HepG2 (cell line): ENCODE data around the gene THADA. TPM values are rescaled to one million over a fixed set of nuclear protein-coding genes. Genes with fewer than 3 reads are reported as not detected.

Experiments
- ATAC-seq: fragments of 200-7000 bp; cut with Tn5 transposase; 3 replicates; pipeline ENCODE4 v1.9.1; 2020; ENCODE audit warnings: mild to moderate bottlenecking, moderate library complexity
- BruUV-seq: library from RNA; stranded (reverse); fragments of 400-500 nt; replicated peaks from 2 replicates; lab custom pipeline; 2021; lab: Mats Ljungman, UMichigan
- CTCF ChIA-PET: fragments of 300-600 bp; formaldehyde crosslinking; extraction: SDS; loops from one replicate; lab custom pipeline; 2021; ENCODE audit warnings: low total read pairs, inconsistent platforms, low intra/inter-chr PET ratio; lab: Yijun Ruan, JAX
- POLR2A ChIA-PET: fragments of 350-600 bp; sonication (Branson Sonifier 250); formaldehyde crosslinking; loops from one replicate; lab custom pipeline; 2020; ENCODE audit warnings: antibody characterized with exemption, inconsistent platforms; lab: Yijun Ruan, JAX
- DNase-seq: peaks from one replicate; pipeline ENCODE4 v3.0.0-alpha.2; 2015; ENCODE audit warnings: low spot score
- FAIRE-seq: peaks from 3 replicates; lab custom pipeline; 2011; peaks lifted over from hg19 to GRCh38; lab: Jason Lieb, UNC
- H2AFZ ChIP-seq: one replicate; pipeline ENCODE4 v1.6.1; 2011; ENCODE audit warnings: low read length, inconsistent platforms
- H3K27ac ChIP-seq: fragments of 300-600 bp; 3 replicates; pipeline ENCODE4 v1.8.0; 2011; ENCODE audit warnings: mixed run types, mild to moderate bottlenecking, mixed read lengths, low read length, inconsistent platforms; ENCODE audit not compliant: insufficient read depth; ENCODE audit errors: extremely low read length
- H3K27me3 ChIP-seq, 2 experiments: fragments of 200-600 bp in 1 of 2; 2 replicates in 1 of 2; 3 replicates in 1 of 2; pipeline versions ENCODE4 v1.6.0 to v1.8.0; 2011; ENCODE audit warnings: low read length in 2 of 2, mild to moderate bottlenecking in 2 of 2, moderate library complexity in 2 of 2, inconsistent platforms in 1 of 2; ENCODE audit not compliant: insufficient read depth in 2 of 2, control insufficient read depth in 1 of 2
- H3K36me3 ChIP-seq, 2 experiments: fragments of 200-600 bp in 1 of 2; replicated peaks in 1 of 2; 2 replicates in 1 of 2; 3 replicates in 1 of 2; pipeline versions ENCODE4 v1.5.1 to v1.8.0; 2011; ENCODE audit warnings: low read length in 2 of 2, inconsistent platforms in 1 of 2; ENCODE audit not compliant: insufficient read depth in 2 of 2, control insufficient read depth in 1 of 2
- H3K4me1 ChIP-seq: 2 replicates; pipeline ENCODE4 v1.5.1; 2012; ENCODE audit warnings: low read length, inconsistent platforms; ENCODE audit not compliant: insufficient read depth
- H3K4me2 ChIP-seq: 2 replicates; pipeline ENCODE4 v1.6.0; 2011; ENCODE audit warnings: low read depth, low read length, inconsistent platforms
- H3K4me3 ChIP-seq, 3 experiments: fragments of 200-600 bp in 1 of 3; sonication (generic), shearing (Covaris generic) in 1 of 3; replicated peaks in 1 of 3; 2 replicates each; pipeline ENCODE4 v1.5.1; 2011 to 2016; ENCODE audit warnings: low read length in 3 of 3, inconsistent platforms in 2 of 3, low read depth in 2 of 3, mild to moderate bottlenecking in 2 of 3, control low read depth in 1 of 3, mixed read lengths in 1 of 3; ENCODE audit not compliant: insufficient read depth in 1 of 3
- H3K79me2 ChIP-seq: one replicate; pipeline ENCODE4 v1.6.1; 2011; ENCODE audit warnings: low read length, inconsistent platforms; ENCODE audit not compliant: insufficient read depth
- H3K9ac ChIP-seq: 2 replicates; pipeline ENCODE4 v1.6.0; 2011; ENCODE audit warnings: mild to moderate bottlenecking, low read depth, low read length, inconsistent platforms; ENCODE audit not compliant: insufficient read depth
- H3K9me3 ChIP-seq: 2 replicates; pipeline ENCODE4 v1.5.1; 2012; ENCODE audit warnings: mild to moderate bottlenecking, low read length
- H4K20me1 ChIP-seq: 2 replicates; pipeline ENCODE4 v1.6.0; 2011; ENCODE audit warnings: inconsistent platforms, mild to moderate bottlenecking, low read length, moderate library complexity; ENCODE audit not compliant: insufficient read depth
- HBP1 ChIP-seq: IDR thresholded peaks from 2 replicates; pipeline ENCODE4 v1.6.1; 2016; ENCODE audit warnings: low read depth, control low read depth
- PCBP2 ChIP-seq: fragments of 200-400 bp; formaldehyde crosslinking; optimal IDR thresholded peaks from 2 replicates; pipeline ENCODE3; 2018; ENCODE audit warnings: low read length, low read depth; ENCODE audit not compliant: poor library complexity, severe bottlenecking
- PHF20 ChIP-seq: sonication (generic); formaldehyde crosslinking; IDR thresholded peaks from 2 replicates; pipeline ENCODE4 v1.5.0; 2020; ENCODE audit warnings: mild to moderate bottlenecking, missing genetic modification reagents
- ZNF143 ChIP-seq: sonication (generic); formaldehyde crosslinking; IDR thresholded peaks from 2 replicates; pipeline ENCODE4 v1.4.0; 2020; ENCODE audit warnings: missing genetic modification reagents
- ZNF280D ChIP-seq: sonication (generic); formaldehyde crosslinking; IDR thresholded peaks from 2 replicates; pipeline ENCODE4 v1.5.1; 2020; ENCODE audit warnings: mild to moderate bottlenecking, missing genetic modification reagents
- ZNF646 ChIP-seq: sonication (generic); formaldehyde crosslinking; IDR thresholded peaks from 2 replicates; pipeline ENCODE4 v1.9.0; 2021; ENCODE audit warnings: mild to moderate bottlenecking, missing genetic modification reagents
- ZSCAN5A ChIP-seq: sonication (generic); formaldehyde crosslinking; IDR thresholded peaks from 2 replicates; pipeline ENCODE4 v1.8.0; 2022; ENCODE audit warnings: mild to moderate bottlenecking, missing genetic modification reagents, borderline replicate concordance
- WGBS: methylation state at CpG from one replicate; pipeline ENCODE4 v1.1.6; 2017; ENCODE audit warnings: low lambda C conversion rate; 5-methylcytosine and 5-hydroxymethylcytosine counted together
- in situ Hi-C: cut with HindIII; loops from 2 replicates; pipeline ENCODE4 v1.10.0; 2017; ENCODE audit warnings: low pct_unique_long_range_greater_than_20kb; ENCODE audit not compliant: extremely low pct_ligation_motif_present
- intact Hi-C: fragments of 100-400 bp; cut with micrococcal nuclease; formaldehyde crosslinking; loops from one replicate; pipeline ENCODE4 v1.10.0; 2022; ENCODE audit not compliant: unreplicated experiment
- polyA plus RNA-seq, 8 experiments: library from polyadenylated mRNA; depleted of rRNA in 3 of 8; stranded (reverse) in 7 of 8; unstranded in 1 of 8; fragments of >200 nt; fragmentation: Illumina TruSeq in 4 of 8; extraction: Trizol in 4 of 8; gene quantifications; 2 replicates each; pipeline versions ENCODE4 v1.2.1 to v1.2.3, GENCODE V29; 2011 to 2016; ENCODE audit warnings: low read depth in 4 of 8, missing spikeins in 1 of 8, mixed read lengths in 1 of 8; ENCODE audit not compliant: insufficient read depth in 1 of 8
- total RNA-seq, 5 experiments: library from RNA; depleted of rRNA; stranded (reverse); fragments of >200 nt; fragmentation: Illumina TruSeq; extraction: Trizol; gene quantifications; 2 replicates each; pipeline ENCODE4 v1.2.3, GENCODE V29; 2016; ENCODE audit warnings: low read depth in 1 of 5

Gene THADA
- total and polyA plus RNA-seq, 2 of the 13 experiments (the other 11 are each of a cell fraction or from before 2014, with no cell fraction given): 12.7 to 21.7 TPM

GRCh38 chr2:43566461-43566729 is 29.4 kb downstream of the THADA start (continued):
- no peak for TF ChIP-seq ZNF280D (CRISPR knock-in tag)
- no peak for TF ChIP-seq ZNF143 (CRISPR knock-in tag)
- TF ChIP-seq, all 625 proteins: peak for 0

GRCh38 chr2:43563679-43564078 is 32.2 kb downstream of the THADA start:
- H3K27me3 ChIP-seq: no peaks in the 10 kb centered on the region
- no TSS peak for BruUV-seq
- H3K9me3 ChIP-seq: no peaks in the 10 kb centered on the region
- TF ChIP-seq ZSCAN5A (CRISPR knock-in tag): no peak
- no peak for TF ChIP-seq ZNF646 (CRISPR knock-in tag)
- no peak for TF ChIP-seq HBP1
- TF ChIP-seq PHF20 (CRISPR knock-in tag): no peak
- TF ChIP-seq PCBP2: no peak
- H3K27ac ChIP-seq: no peak overlapping the region
- no peaks in the 10 kb centered on the region for H3K79me2 ChIP-seq
- no peak overlapping the region for H3K4me2 ChIP-seq
- no peaks in the 10 kb centered on the region for H3K4me1 ChIP-seq
- ATAC-seq (no peak), DNase-seq (no peak), FAIRE-seq (no peak)
- intact Hi-C loops (no loop called here), in situ Hi-C loops (no loop called here)
- POLR2A ChIA-PET: no interaction called here
- no peak overlapping the region for H3K9ac ChIP-seq
- CTCF ChIA-PET: no interaction called here
- 95% methylated on average over 2 of the region's 2 CpGs for WGBS
- H2AFZ ChIP-seq: no peak overlapping the region
- H4K20me1 ChIP-seq: no peaks in the 10 kb centered on the region
- H3K36me3 ChIP-seq: peaks cover 4 to 31% of the 10 kb centered on the region in 2 experiments; a peak in 3 of 5 replicates
- H3K4me3 ChIP-seq: no peak overlapping the region
